ENCODE data around the gene ZNF503.

The ZNF503 gene

DNA sequence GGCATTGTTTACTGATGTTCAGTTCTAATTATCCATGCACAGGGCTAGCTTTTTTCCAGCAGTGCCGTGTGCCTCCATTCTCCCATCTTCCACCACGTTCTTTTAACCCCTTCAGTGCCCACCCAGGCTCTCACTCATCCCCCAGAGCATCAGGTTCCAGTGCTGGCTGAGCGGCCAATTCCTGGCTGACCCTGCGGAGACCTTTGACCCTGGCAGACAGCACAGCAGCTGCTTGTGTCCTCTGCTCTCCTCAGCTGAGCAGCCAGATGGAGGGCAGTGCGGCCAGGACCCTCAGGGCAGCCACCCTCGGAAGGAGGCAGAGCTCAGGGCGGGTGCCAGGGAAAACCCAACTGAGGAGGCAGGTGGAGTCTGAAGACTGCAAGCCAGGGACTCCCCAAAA lies 48.4 kb downstream of the ZNF503 start:
- no peak for DNase-seq (ENCODE audit: low read depth)

DNA sequence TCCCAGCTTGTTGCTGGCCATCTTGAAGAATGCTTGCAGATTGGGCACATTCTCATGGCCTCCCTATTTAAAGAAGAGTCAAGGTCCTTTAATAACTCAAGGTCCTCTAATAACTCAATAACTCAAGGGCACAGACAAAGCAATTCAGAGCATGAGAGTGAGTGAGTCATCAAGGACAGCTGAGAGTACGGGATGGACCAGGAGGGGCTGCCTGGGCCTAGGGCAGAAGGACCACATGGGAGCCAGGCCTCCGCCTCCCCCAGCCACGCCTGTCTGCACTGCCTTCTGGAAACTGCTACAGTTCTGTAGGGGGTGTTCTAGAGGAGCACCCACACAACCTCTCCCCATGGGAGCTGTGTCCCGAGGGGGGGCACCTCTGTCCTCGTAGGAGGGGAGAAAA lies 48.9 kb downstream of the ZNF503 start:
- DNase-seq (ENCODE audit: low read depth), result no peak

DNA sequence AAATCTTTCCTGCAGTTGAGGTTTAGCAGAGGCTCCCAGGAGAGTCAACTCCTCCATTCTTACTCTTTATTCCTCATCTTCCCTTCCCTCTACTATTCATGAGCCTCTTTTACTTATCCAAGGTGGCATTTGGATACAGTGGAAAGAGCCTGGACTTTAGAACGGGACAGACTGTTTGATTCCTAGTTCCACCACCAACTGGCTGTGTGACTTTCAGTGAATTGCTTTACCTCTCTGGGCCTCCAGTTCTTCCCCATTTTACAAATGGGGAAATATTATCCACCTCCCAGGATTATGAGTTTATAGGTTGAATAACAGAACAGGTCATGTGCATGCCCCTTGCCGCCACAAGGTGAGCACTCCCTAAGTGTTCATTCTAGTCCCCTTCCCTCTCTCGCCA lies 49.9 kb downstream of the ZNF503 start:
- DNase-seq (ENCODE audit: low read depth), result no peak

DNA sequence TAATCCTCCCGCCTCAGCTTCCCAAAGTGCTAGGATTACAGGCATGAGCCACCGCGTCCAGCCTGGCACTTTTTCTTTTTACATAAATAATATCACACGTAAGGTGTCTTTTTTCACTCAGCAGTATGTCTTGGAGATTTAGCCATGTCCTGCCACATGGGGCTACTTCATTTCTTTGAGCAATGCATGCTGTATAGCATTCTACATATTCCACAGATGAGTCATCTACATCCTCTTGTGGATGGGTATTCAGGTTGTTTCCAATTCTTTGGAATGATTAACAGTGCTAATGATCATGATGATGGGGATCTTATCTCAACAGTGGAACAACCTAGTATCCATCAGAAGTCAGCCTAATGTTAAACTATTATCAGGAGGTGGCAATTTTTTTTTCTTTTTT lies 50.8 kb downstream of the ZNF503 start:
- no peak for DNase-seq (ENCODE audit: low read depth)
